SK-N-MC (cell line): Measurements from ENCODE around the gene BTBD18.
A peak's percentile ranks its signal among the peaks of the same experiment; 100 is the strongest.

Experiments
- DNase-seq: peaks from one replicate; pipeline ENCODE4 v3.0.0-alpha.2; 2011; ENCODE audit warnings: low read depth, low spot score
- H3K27ac ChIP-seq: fragments of 200-600 bp; sonication (generic); 2 replicates; pipeline ENCODE4 v1.5.1; 2016; ENCODE audit warnings: mixed run types
- H3K36me3 ChIP-seq: fragments of 200-600 bp; sonication (generic); 2 replicates; pipeline ENCODE4 v1.6.1; 2017; ENCODE audit warnings: antibody characterized with exemption, low read length, mixed read lengths; ENCODE audit not compliant: insufficient read depth
- H3K4me3 ChIP-seq: fragments of 200-600 bp; sonication (generic); 2 replicates; pipeline ENCODE4 v1.5.1; 2016
- H3K9ac ChIP-seq: fragments of 200-600 bp; sonication (generic); 2 replicates; pipeline ENCODE4 v1.8.0; 2017; ENCODE audit warnings: mixed run types, mixed read lengths; ENCODE audit not compliant: insufficient read length
- H3K9me3 ChIP-seq: fragments of 200-600 bp; sonication (generic); 2 replicates; pipeline ENCODE4 v1.6.1; 2017; ENCODE audit warnings: low read depth, mild to moderate bottlenecking, antibody characterized with exemption, low read length, moderate library complexity, mixed read lengths
- EZH2 ChIP-seq: fragments of 200-600 bp; sonication (generic); IDR thresholded peaks from one replicate; pipeline ENCODE4 v1.6.1; 2017; ENCODE audit warnings: antibody characterized with exemption
- FOXP2 ChIP-seq: optimal IDR thresholded peaks from 2 replicates; pipeline ENCODE3; 2011; ENCODE audit warnings: mild to moderate bottlenecking, moderate library complexity; ENCODE audit not compliant: insufficient read depth; ENCODE audit errors: extremely low read length, control extremely low read depth
- POLR2AphosphoS5 ChIP-seq: IDR thresholded peaks from 2 replicates; pipeline ENCODE4 v1.6.1; 2012; ENCODE audit warnings: mild to moderate bottlenecking, low read depth, low read length, borderline replicate concordance

BTBD18 gene

DNA sequence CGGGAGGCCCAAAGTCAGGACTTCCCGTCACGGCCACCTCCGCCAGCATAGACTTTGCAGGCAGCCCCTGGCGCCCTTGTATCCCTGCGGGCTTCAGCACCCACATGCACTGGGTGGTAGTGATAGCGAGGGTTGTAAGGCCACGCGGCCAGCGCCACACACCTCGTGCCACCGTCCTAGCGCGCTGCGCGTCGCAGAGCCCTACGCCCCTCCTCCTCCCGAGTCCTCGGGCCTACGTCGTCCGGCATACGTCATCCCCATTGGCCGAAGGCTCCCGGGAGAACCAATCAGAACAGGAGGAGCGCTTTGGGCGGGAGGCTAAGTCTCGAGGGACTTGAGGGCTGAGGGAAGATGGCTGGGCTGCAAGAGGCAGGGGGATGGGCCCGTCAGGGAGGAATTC lies 1.3 kb upstream of the BTBD18 start:
- Histone ChIP-seq H3K9me3 (no peaks in the 10 kb centered on the region), H3K27ac (no peak overlapping the region), H3K36me3 (no peaks in the 10 kb centered on the region), H3K9ac (no peak overlapping the region), H3K4me3 (no peak overlapping the region)
- TF ChIP-seq FOXP2 (no peak), POLR2AphosphoS5 (no peak), EZH2 (no peak)
- DNase-seq = no peak

GRCh38 chr11:57751176-57751575 lies 443 bp downstream of the BTBD18 start:
- Histone ChIP-seq H3K9me3 (no peaks in the 10 kb centered on the region), H3K36me3 (no peaks in the 10 kb centered on the region), H3K4me3 (no peak overlapping the region), H3K9ac (no peak overlapping the region), H3K27ac (0 out of 2 replicates have a peak overlapping the region, but pooled peaks have one; percentile 25)
- TF ChIP-seq POLR2AphosphoS5 = no peak
- TF ChIP-seq EZH2 = no peak
- no peak for TF ChIP-seq FOXP2
- no peak for DNase-seq

DNA sequence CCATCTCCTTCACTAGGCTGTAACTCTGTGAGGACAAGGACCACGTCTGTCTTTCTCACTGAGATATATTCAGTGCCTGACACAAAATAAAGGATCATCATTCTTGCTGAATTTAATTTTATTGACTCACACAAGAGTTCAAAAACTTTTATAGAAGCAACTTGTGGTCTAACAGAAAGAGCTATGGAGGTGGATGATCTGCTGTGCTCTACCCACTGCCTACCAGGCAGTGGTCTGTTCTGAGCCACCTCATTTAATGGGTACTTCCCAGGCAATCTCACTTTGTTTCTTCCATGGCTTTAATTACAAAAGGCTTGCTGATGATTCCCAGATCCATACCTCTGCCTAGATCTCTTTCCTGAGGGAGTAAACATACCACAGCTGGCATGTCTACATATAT lies 4.7 kb downstream of the BTBD18 start:
- peaks cover 29% of the 10 kb centered on the region for H3K36me3 ChIP-seq
- no peaks in the 10 kb centered on the region for H3K9me3 ChIP-seq
- no peak overlapping the region for H3K27ac ChIP-seq
- H3K4me3 ChIP-seq = no peak overlapping the region
- DNase-seq = no peak
- TF ChIP-seq FOXP2 (no peak), POLR2AphosphoS5 (no peak), EZH2 (no peak)
- H3K9ac ChIP-seq = no peak overlapping the region

DNA sequence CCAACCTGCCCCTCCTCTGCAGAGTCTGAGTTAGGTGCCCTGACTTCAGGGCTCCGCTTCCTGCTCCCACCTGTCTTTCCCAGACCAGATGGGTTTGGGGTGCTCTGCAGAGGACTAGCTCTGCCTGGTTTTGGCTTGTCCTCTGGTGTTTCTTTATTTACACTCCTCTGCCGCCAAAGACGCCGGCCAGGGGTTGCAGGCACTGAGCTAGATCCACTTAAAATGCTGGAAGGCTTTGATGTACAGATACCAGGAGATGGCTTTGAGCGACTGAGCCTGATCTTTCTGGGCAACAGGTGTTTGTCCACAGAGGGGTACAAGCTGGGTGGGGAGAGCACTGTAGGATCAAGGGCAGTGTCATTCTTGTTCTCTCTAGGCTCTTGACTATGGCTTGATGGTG lies 6.4 kb downstream of the BTBD18 start:
- no peak for DNase-seq
- Histone ChIP-seq H3K36me3 (peaks cover 29% of the 10 kb centered on the region), H3K9me3 (no peaks in the 10 kb centered on the region), H3K27ac (no peak overlapping the region), H3K4me3 (no peak overlapping the region), H3K9ac (no peak overlapping the region)
- TF ChIP-seq EZH2 (no peak), FOXP2 (no peak), POLR2AphosphoS5 (no peak)

DNA sequence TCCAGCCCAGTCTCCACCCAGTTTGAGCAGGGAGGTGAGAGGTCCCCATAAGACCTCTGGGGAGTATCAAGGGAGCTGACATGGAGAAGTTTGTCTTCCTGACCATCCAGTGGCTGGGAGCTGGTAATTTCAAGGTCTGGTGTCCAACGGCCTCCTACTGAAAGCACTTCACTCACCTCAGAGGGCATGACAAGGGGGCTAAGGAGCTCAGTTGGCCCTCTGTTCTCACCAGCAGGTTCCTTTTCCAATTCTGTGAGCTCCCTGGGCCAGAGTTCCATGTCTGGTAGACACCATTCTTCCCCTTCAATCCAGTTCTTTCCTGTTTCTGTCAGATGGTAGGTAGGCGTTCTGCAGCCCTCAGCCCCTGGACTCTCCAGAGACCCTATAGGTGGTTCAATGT lies 7.3 kb downstream of the BTBD18 start:
- H3K36me3 ChIP-seq = peaks cover 29% of the 10 kb centered on the region
- no peak for DNase-seq

DNA sequence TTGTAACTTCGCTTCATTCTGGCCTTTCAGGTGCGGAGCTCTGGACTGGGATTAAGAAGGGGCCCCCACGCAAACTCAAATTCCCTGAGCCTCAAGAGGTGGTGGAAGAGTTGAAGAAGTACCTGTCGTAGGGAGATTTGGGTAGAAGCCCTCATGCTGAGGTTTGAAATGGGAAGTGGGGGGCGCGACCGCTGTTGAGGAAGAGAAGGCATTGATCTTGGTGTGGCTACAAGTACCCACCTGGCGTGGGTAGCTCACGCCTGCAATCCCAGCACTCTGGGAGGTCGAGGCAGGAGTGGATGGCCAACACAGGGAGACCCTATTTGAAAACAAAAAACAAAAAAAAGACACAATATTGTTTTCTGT lies 9.5 kb downstream of the BTBD18 start:
- TF ChIP-seq FOXP2 (no peak), EZH2 (no peak)
- H3K27ac ChIP-seq = peak overlapping the region; percentile 77
- H3K36me3 ChIP-seq = peaks cover 47% of the 10 kb centered on the region
- H3K4me3 ChIP-seq = peak overlapping the region; percentile 84
- no peaks in the 10 kb centered on the region for H3K9me3 ChIP-seq
- peak overlapping the region; percentile 94 for H3K9ac ChIP-seq
- no peak for DNase-seq

More for the DNA sequence above, 7.3 kb downstream of the BTBD18 start:
- Histone ChIP-seq H3K9me3 (no peaks in the 10 kb centered on the region), H3K9ac (no peak overlapping the region), H3K4me3 (no peak overlapping the region), H3K27ac (no peak overlapping the region)
- TF ChIP-seq POLR2AphosphoS5 (0 out of 2 replicates have a peak, but pooled peaks have one; percentile 12), FOXP2 (no peak)

DNA sequence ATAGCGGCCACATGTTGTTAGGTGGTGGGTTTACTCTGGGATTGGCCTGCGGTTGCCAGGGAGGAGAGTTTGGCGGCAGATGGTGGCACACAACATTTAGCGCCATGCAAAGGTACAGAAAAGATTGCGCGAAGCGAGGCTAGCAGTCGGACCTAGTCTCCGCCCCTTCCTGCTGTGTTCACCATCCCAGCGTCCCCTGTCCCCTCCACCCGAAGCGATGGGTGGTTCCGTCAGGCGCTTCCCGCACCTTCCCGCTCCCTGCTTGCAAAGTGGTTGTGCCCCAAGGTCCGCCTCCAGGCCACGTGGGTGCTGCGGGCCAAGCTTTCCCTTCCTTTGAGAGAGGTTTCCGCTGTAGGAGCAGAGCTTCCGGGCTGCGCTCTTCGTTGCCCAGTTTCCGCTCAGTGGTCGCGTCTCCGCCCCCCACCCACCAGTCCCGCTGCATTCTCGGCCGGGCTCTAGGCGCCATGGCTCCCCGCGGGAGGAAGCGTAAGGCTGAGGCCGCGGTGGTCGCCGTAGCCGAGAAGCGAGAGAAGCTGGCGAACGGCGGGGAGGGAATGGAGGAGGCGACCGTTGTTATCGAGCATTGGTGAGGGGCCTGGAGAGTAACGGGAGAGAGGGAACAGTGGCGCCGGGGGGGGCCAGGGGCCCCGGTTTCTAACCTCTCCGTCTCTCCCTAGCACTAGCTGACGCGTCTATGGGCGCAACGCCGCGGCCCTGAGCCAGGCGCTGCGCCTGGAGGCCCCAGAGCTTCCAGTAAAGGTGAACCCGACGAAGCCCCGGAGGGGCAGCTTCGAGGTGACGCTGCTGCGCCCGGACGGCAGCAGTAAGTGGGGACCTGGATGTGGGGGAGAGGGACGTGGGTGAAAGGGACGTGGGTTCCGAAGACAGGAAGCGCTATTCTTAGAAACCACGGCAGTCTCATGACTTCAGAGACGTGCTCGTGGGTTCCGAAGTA lies 10.2 kb downstream of the BTBD18 start, which contains the start of gene SELENOH:
Gene SELENOH (plus strand): TSS at position 360 of the 955 bp plus-strand sequence. CDS start 105 bp downstream, at position 465.
- Histone ChIP-seq H3K9ac (peak within 1 kb of the TSS; percentile 94), H3K9me3 (no peaks in the 10 kb centered on the region), H3K36me3 (peaks cover 47% of the 10 kb centered on the region), H3K27ac (peak within 1 kb of the TSS; percentile 87), H3K4me3 (peak within 1 kb of the TSS; percentile 84)
- peak; percentile 94 for DNase-seq
- TF ChIP-seq FOXP2 (peak; percentile 90), POLR2AphosphoS5 (peak; percentile 97), EZH2 (no peak)

GRCh38 chr11:57735619-57736298 lies 15.9 kb downstream of the BTBD18 start:
- Histone ChIP-seq H3K9me3 (no peaks in the 10 kb centered on the region), H3K36me3 (peaks cover 35% of the 10 kb centered on the region), H3K27ac (peak overlapping the region; percentile 26; the same call in 1 of the 2 replicates), H3K9ac (no peak overlapping the region), H3K4me3 (no peak overlapping the region)
- no peak for DNase-seq
- TF ChIP-seq FOXP2 (no peak), EZH2 (no peak), POLR2AphosphoS5 (no peak)
